Subcutaneous adipose tissue (tissue), 4 donors: ENCODE data around the gene LMAN1. TPM values are rescaled to one million over a fixed set of nuclear protein-coding genes. Genes with fewer than 3 reads are reported as not detected.

Source experiments
- CTCF ChIP-seq: fragments of 450-650 bp; IDR thresholded peaks from one replicate; pipeline ENCODE4 v1.5.1; 2016; ENCODE audit warnings: low read depth, mild to moderate bottlenecking, control low read depth, antibody characterized with exemption, moderate library complexity
- total RNA-seq, 4 donors: library from RNA; depleted of rRNA; stranded (reverse); fragments of >200 nt; gene quantifications; one replicate each; pipeline ENCODE4 v1.1.0, GENCODE V29; 2016

LMAN1 gene
- total RNA-seq, 4 donors from 2014 or later = 69.5 to 103 (median 81.2) TPM

- no peak for TF ChIP-seq CTCF
Observed at GRCh38 chr18:59343926-59344325, 15.1 kb downstream of the LMAN1 start.

- no peak for TF ChIP-seq CTCF
Observed at GRCh38 chr18:59340817-59341216, 18.2 kb downstream of the LMAN1 start.

- TF ChIP-seq CTCF = no peak
Observed at GRCh38 chr18:59340312-59340711, 18.8 kb downstream of the LMAN1 start.

- TF ChIP-seq CTCF = no peak
Observed at GRCh38 chr18:59332986-59333385, 26.1 kb downstream of the LMAN1 start.

GRCh38 chr18:59328683-59329082 lies 30.4 kb downstream of the LMAN1 start:
- TF ChIP-seq CTCF = no peak

- no peak for TF ChIP-seq CTCF
Observed at GRCh38 chr18:59325965-59326364, 33.1 kb downstream of the LMAN1 start.

GRCh38 chr18:59324623-59324971 lies 34.5 kb downstream of the LMAN1 start:
- no peak for TF ChIP-seq CTCF
